H9 (cell line): ENCODE data around the gene DCBLD1. TPM values are rescaled to one million over a fixed set of nuclear protein-coding genes. Genes with fewer than 3 reads are reported as not detected.
A peak's percentile ranks its signal among the peaks of the same experiment; 100 is the strongest.

ENCODE experiments used
- DNase-seq: peaks from one replicate; pipeline ENCODE4 v3.0.0-alpha.2; 2017
- H2AFZ ChIP-seq: one replicate; pipeline ENCODE4 v1.6.1; 2013; ENCODE audit warnings: mild to moderate bottlenecking, low read length, control low read depth, moderate library complexity
- H2AK5ac ChIP-seq: 2 replicates; pipeline ENCODE4 v1.6.1; 2013; ENCODE audit warnings: low read length, control low read depth, mixed read lengths; ENCODE audit not compliant: insufficient read length
- H2BK120ac ChIP-seq: one replicate; pipeline ENCODE4 v1.6.1; 2013; ENCODE audit warnings: low read depth, mild to moderate bottlenecking, low read length, control low read depth, inconsistent platforms; ENCODE audit not compliant: poor library complexity, severe bottlenecking
- H2BK12ac ChIP-seq: 2 replicates; pipeline ENCODE4 v1.6.1; 2013; ENCODE audit warnings: low read length, control low read depth, mixed read lengths, low read depth; ENCODE audit not compliant: insufficient read length
- H2BK15ac ChIP-seq: 2 replicates; pipeline ENCODE4 v1.6.1; 2013; ENCODE audit warnings: low read depth, low read length, control low read depth
- H2BK20ac ChIP-seq: one replicate; pipeline ENCODE4 v1.6.1; 2013; ENCODE audit warnings: low read depth, mild to moderate bottlenecking, low read length, control low read depth, inconsistent platforms; ENCODE audit not compliant: poor library complexity, severe bottlenecking
- H2BK5ac ChIP-seq: 2 replicates; pipeline ENCODE4 v1.6.1; 2013; ENCODE audit warnings: low read length, control low read depth, mixed read lengths; ENCODE audit not compliant: insufficient read length
- H3K14ac ChIP-seq: 2 replicates; pipeline ENCODE4 v1.6.1; 2013; ENCODE audit warnings: low read length, control low read depth; ENCODE audit not compliant: insufficient read depth
- H3K18ac ChIP-seq: 2 replicates; pipeline ENCODE4 v1.6.1; 2013; ENCODE audit warnings: low read depth, mild to moderate bottlenecking, mixed read lengths, low read length, control low read depth; ENCODE audit not compliant: insufficient read length
- H3K23ac ChIP-seq: 2 replicates; pipeline ENCODE4 v1.6.1; 2013; ENCODE audit warnings: low read length, control low read depth, mixed read lengths, low read depth; ENCODE audit not compliant: insufficient read length
- H3K23me2 ChIP-seq: 2 replicates; pipeline ENCODE4 v1.6.1; 2013; ENCODE audit warnings: low read depth, mild to moderate bottlenecking, mixed read lengths, low read length, control low read depth; ENCODE audit not compliant: insufficient read length, poor library complexity, severe bottlenecking
- H3K27ac ChIP-seq: 2 replicates; pipeline ENCODE4 v1.5.1; 2013; ENCODE audit warnings: low read length, control low read depth, mixed read lengths, low read depth; ENCODE audit not compliant: insufficient read length
- H3K27me3 ChIP-seq: 2 replicates; pipeline ENCODE4 v1.6.1; 2013; ENCODE audit warnings: low read length, control low read depth, inconsistent platforms; ENCODE audit not compliant: insufficient read depth
- H3K4ac ChIP-seq: 2 replicates; pipeline ENCODE4 v1.6.1; 2013; ENCODE audit warnings: low read depth, mild to moderate bottlenecking, control low read depth, inconsistent platforms, low read length, moderate library complexity
- H3K4me1 ChIP-seq: 2 replicates; pipeline ENCODE4 v1.6.1; 2013; ENCODE audit warnings: low read length, control low read depth, inconsistent platforms; ENCODE audit not compliant: insufficient read depth
- H3K4me2 ChIP-seq: 2 replicates; pipeline ENCODE4 v1.6.1; 2013; ENCODE audit warnings: low read length, control low read depth, mixed read lengths; ENCODE audit not compliant: insufficient read length, insufficient read depth
- H3K56ac ChIP-seq: 2 replicates; pipeline ENCODE4 v1.6.1; 2013; ENCODE audit warnings: low read depth, mild to moderate bottlenecking, mixed read lengths, low read length, control low read depth; ENCODE audit not compliant: insufficient read length
- H3K79me1 ChIP-seq: 2 replicates; pipeline ENCODE4 v1.6.1; 2013; ENCODE audit warnings: low read depth, mild to moderate bottlenecking, moderate library complexity, low read length, control low read depth, inconsistent platforms; ENCODE audit not compliant: insufficient read depth, poor library complexity, severe bottlenecking
- H3K79me2 ChIP-seq: 2 replicates; pipeline ENCODE4 v1.6.1; 2013; ENCODE audit warnings: low read length, control low read depth, inconsistent platforms; ENCODE audit not compliant: insufficient read depth
- H3K9ac ChIP-seq: 2 replicates; pipeline ENCODE4 v1.6.1; 2013; ENCODE audit warnings: low read length, control low read depth, mixed read lengths; ENCODE audit not compliant: insufficient read length; ENCODE audit errors: extremely low read depth
- H3K9me3 ChIP-seq: one replicate; pipeline ENCODE4 v1.6.1; 2013; ENCODE audit warnings: low read depth, low read length, inconsistent platforms; ENCODE audit not compliant: control insufficient read depth
- H3T11ph ChIP-seq: one replicate; pipeline ENCODE4 v1.6.1; 2013; ENCODE audit warnings: mild to moderate bottlenecking, low read length, control low read depth, inconsistent platforms
- H4K20me1 ChIP-seq: one replicate; pipeline ENCODE4 v1.6.1; 2013; ENCODE audit not compliant: control insufficient read depth, insufficient read length, insufficient read depth
- H4K5ac ChIP-seq: 2 replicates; pipeline ENCODE4 v1.6.1; 2013; ENCODE audit warnings: low read depth, mild to moderate bottlenecking, mixed read lengths, low read length, control low read depth; ENCODE audit not compliant: insufficient read length
- H4K8ac ChIP-seq: replicated peaks from 2 replicates; pipeline ENCODE4 v1.6.1; 2013; ENCODE audit warnings: low read length, control low read depth, mixed read lengths, low read depth; ENCODE audit not compliant: insufficient read length
- H4K91ac ChIP-seq: 2 replicates; pipeline ENCODE4 v1.6.1; 2013; ENCODE audit warnings: low read depth, mild to moderate bottlenecking, moderate library complexity, mixed read lengths, low read length, control low read depth; ENCODE audit not compliant: insufficient read length
- H3K27ac Mint-ChIP-seq, 3 experiments: 2 replicates in 2 of 3; 3 replicates in 1 of 3; pipeline ENCODE4 v1.8.0; 2020 to 2021; ENCODE audit warnings: mixed read lengths in 3 of 3, mild to moderate bottlenecking in 1 of 3, moderate library complexity in 1 of 3
- H3K27me3 Mint-ChIP-seq: 2 replicates; pipeline ENCODE4 v1.8.0; 2021; ENCODE audit warnings: low read depth, mild to moderate bottlenecking, moderate library complexity, mixed read lengths
- H3K36me3 Mint-ChIP-seq, 3 experiments: 2 replicates in 2 of 3; 3 replicates in 1 of 3; pipeline ENCODE4 v1.8.0; 2020 to 2021; ENCODE audit warnings: low read depth in 3 of 3, mixed read lengths in 3 of 3; ENCODE audit not compliant: insufficient read depth in 1 of 3
- H3K4me1 Mint-ChIP-seq, 2 experiments: 2 replicates each; pipeline ENCODE4 v1.8.0; 2020; ENCODE audit warnings: mixed read lengths in 2 of 2
- H3K4me3 Mint-ChIP-seq, 2 experiments: 2 replicates in 1 of 2; 3 replicates in 1 of 2; pipeline ENCODE4 v1.8.0; 2020 to 2021; ENCODE audit warnings: mild to moderate bottlenecking in 2 of 2, mixed read lengths in 2 of 2, moderate library complexity in 1 of 2
- H3K9me3 Mint-ChIP-seq, 2 experiments: 2 replicates in 1 of 2; 3 replicates in 1 of 2; pipeline ENCODE4 v1.8.0; 2020; ENCODE audit warnings: mild to moderate bottlenecking in 2 of 2, mixed read lengths in 2 of 2, moderate library complexity in 1 of 2
- WGBS: extraction: QIAGEN DNeasy Blood & Tissue Kit; methylation state at CpG from one replicate; pipeline ENCODE4 v1.1.7; 2013; ENCODE audit warnings: missing lambda C conversion rate, low lambda C conversion rate, mixed read lengths; ENCODE audit not compliant: insufficient read length; ENCODE audit errors: extremely low coverage; 5-methylcytosine and 5-hydroxymethylcytosine counted together
- total RNA-seq: library from RNA; stranded (reverse); gene quantifications from 2 replicates; pipeline ENCODE4 v1.2.1, GENCODE V29; 2021
- TF ChIP-seq, protein P1 (sequence below): fragments of 200-600 bp; sonication (generic); conservative IDR thresholded peaks from 3 replicates; pipeline ENCODE4 v1.8.0; 2021; ENCODE audit warnings: antibody characterized with exemption, mild to moderate bottlenecking

The DCBLD1 gene
- total RNA-seq, 1 experiment from 2014 or later: 10.1 TPM

DNA sequence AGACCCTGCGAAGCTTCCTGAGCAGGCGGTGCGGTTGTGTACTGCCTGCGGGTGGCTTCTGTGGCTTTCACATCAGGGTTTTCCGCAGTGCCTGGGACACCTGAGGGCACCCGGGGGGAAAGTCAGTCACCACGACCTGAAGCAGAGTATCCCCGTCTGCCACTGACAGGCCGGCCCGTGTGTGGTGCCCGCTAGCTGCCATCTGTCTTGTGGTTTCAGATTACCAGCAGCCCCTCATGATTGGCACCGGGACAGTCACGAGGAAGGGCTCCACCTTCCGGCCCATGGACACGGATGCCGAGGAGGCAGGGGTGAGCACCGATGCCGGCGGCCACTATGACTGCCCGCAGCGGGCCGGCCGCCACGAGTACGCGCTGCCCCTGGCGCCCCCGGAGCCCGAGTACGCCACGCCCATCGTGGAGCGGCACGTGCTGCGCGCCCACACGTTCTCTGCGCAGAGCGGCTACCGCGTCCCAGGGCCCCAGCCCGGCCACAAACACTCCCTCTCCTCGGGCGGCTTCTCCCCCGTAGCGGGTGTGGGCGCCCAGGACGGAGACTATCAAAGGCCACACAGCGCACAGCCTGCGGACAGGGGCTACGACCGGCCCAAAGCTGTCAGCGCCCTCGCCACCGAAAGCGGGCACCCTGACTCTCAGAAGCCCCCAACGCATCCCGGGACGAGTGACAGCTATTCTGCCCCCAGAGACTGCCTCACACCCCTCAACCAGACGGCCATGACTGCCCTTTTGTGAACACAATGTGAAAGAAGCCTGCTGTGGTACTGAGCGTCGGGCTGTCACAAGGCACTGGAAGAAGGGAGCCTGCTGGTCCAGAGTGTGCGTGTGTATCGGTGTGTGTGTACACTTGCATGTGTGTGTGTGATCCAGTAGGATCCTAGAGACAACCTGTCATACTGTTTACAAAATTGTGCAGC lies 65.5 kb downstream of the DCBLD1 start:
- Histone ChIP-seq H3K23me2 (peaks cover 4% of the 10 kb centered on the region), H3K27me3 (no peaks in the 10 kb centered on the region), H3K4me2 (no peak overlapping the region), H3K4ac (no peak overlapping the region), H2BK15ac (no peak overlapping the region), H2BK5ac (no peak overlapping the region), H2BK20ac (no peak overlapping the region), H3K18ac (no peak overlapping the region), H3T11ph (no peak overlapping the region), H3K79me2 (no peaks in the 10 kb centered on the region), H3K23ac (no peak overlapping the region), H2AK5ac (no peak overlapping the region), H2BK120ac (no peak overlapping the region), H4K20me1 (no peaks in the 10 kb centered on the region), H3K56ac (no peak overlapping the region), H3K14ac (no peak overlapping the region), H4K8ac (peak overlapping the region; percentile 90), H4K91ac (no peak overlapping the region), H3K79me1 (no peaks in the 10 kb centered on the region), H3K9me3 (no peaks in the 10 kb centered on the region), H2BK12ac (no peak overlapping the region), H3K9ac (no peak overlapping the region), H2AFZ (no peak overlapping the region), H3K4me1 (peaks cover 17% of the 10 kb centered on the region; the same call in 1 of the 2 replicates), H4K5ac (no peak overlapping the region), H3K27ac (no peak overlapping the region)
- Mint-ChIP-seq H3K36me3 (peaks cover 0 to 3% (median 0%) of the 10 kb centered on the region in 3 experiments; a peak in 3 of 7 replicates), H3K27me3 (no peaks in the 10 kb centered on the region), H3K9me3 (no peaks in the 10 kb centered on the region), H3K4me1 (peaks cover 12 to 25% of the 10 kb centered on the region in 2 experiments; a peak in 3 of 4 replicates), H3K4me3 (no peak overlapping the region; a peak in 2 of 5 replicates), H3K27ac (peak overlapping the region in 2 of 3 experiments; percentile 23 to 55; a peak in 3 of 7 replicates)
- DNase-seq: peak; percentile 56
- TF ChIP-seq, protein P1, sequence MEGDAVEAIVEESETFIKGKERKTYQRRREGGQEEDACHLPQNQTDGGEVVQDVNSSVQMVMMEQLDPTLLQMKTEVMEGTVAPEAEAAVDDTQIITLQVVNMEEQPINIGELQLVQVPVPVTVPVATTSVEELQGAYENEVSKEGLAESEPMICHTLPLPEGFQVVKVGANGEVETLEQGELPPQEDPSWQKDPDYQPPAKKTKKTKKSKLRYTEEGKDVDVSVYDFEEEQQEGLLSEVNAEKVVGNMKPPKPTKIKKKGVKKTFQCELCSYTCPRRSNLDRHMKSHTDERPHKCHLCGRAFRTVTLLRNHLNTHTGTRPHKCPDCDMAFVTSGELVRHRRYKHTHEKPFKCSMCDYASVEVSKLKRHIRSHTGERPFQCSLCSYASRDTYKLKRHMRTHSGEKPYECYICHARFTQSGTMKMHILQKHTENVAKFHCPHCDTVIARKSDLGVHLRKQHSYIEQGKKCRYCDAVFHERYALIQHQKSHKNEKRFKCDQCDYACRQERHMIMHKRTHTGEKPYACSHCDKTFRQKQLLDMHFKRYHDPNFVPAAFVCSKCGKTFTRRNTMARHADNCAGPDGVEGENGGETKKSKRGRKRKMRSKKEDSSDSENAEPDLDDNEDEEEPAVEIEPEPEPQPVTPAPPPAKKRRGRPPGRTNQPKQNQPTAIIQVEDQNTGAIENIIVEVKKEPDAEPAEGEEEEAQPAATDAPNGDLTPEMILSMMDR: no peak
- no CpG with 5 or more reads among the region's 64 CpGs for WGBS
